Measurements from ENCODE around the gene ZMYM4.

Gene ZMYM4

DNA sequence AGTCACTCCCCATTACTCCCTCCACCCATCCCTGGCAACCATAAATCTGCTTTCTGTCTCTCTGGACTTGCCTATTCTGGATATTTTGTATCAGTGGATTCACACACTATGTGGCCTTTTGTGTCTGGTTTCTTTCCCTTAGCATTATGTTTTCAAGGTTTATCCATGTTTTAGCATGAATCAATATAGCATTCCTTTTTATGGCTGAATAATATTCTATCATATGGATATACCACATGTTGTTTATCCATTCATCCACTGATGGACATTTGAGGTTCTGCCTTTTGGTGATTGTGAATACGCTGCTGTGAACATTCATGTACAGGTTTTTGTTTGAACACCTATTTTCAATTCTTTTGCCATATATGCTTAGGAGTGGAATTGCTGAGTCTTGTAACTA is 140.4 kb downstream of the ZMYM4 start:
- DNase-seq, result no peak

DNA sequence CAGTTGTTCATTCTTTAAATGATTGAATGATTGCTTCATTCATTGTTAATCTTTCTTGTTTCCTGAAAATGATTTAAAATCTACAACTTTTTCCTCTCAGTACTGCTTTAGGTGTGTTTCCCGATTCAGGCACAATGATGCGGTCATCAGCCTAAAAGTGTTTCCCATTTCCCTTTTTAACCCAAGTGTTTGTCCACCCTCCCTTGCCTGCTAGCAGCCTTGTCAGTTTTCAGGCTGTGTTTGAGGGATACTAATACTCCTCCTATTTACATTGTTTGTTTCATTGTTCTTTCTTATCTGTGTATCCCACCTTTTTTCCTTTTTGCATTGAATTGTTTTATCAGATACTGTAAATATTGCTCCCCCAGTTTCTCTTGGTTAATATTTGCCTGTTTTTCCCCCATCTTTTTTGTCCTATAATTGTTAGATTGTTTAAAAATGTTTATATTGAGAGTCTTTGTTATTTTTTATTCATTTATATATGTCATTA is 157.6 kb downstream of the ZMYM4 start:
- DNase-seq, result no peak

DNA sequence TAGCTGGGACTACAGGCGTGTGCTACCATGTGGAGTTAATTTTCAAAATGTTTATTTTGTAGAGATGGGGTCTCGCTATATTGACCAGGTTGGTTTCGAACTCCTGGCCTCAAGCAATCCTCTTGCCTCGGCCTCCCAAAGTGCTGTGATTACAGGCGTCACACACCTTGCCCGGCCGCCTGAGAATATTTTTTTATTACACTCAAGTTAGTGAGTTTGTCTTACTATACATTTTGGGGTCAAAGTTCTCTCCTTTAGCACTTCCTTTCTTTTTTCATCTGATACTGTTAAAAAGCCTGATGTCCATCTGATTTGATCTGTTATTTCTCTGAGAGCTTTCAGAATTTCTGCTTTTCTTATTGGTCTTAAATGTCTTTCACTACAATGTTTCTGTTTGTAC is 159.9 kb downstream of the ZMYM4 start:
- no peak for DNase-seq

DNA sequence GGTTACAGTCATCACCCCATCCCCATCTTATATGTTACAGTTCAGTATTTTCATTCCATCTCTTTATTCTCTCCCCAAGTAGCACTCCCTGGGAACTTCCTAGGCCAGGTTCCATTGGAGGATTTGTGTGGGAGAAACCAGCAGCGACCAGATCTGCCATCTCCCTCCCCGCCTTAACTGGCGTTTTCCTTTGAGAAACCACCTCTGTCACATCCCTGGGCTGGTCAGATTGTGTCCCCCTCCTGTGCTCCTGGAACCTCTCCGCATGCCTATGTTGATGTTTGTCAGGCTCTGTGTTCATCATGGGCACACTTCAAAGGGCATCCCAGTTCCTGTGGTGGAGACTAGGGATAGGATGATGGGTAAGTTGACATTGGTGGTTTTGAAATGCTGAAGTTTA is 162.3 kb downstream of the ZMYM4 start:
- no peak for DNase-seq

DNA sequence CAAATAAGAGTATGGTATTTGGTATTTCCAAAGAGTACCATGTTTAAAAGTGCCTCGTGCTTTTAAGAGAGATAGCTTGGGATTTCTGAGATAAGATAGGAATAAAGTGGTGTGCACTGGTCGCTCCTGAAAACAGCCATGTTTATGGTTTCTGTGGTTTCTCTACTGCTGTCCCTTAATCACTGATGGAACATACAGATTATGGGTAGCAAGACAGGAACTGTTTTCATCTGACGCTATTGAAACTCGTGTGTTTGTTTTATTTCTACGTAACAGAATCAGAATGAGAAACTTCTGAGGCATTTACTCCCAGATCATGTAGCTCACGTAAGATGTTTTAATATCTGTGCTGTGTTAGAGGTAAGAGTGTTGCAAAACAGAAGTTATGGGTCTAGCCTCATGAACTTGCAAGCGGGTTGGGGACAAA is 162.7 kb downstream of the ZMYM4 start:
- DNase-seq, result no peak

DNA sequence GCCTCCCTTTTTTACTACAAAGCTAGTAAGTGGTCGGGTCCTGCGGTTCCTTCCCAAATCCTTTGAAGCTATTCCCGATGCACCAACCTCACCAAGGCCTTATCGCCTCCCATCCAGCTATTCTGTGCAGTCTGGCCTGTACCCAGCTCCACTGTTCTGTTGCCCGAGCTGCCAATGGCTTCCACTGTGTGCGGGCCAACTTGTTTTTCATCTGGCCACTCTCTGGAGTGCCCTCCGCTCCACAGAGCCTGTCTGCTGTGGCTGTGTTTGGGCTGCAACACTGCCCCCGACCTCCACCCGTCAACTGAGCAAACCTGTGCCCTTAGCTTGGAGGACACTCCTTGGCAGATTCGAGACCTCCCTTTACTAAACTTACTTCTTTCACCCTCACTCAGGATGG is 163.7 kb downstream of the ZMYM4 start:
- DNase-seq, result peak in 1 of 2 donors; percentile 48

DNA sequence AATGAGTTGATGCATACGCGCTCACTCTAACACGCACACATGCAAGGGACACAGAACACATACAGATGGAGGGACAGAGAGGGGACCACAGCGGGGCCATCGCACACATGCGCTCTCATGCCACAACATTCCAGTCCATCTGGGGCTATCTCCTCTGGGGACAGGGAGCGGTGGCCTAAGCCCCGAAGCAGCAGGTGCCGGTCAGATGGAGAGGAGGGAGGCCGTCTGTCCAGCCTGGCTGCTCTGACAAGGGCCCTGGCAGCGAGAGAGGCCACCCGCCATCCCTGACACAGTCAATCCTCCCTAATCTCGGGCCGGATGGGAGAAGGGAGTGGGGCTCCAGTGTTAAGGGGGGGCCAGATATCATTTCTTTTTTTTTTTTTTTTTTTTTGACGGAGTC is 165.2 kb downstream of the ZMYM4 start:
- DNase-seq, result no peak

DNA sequence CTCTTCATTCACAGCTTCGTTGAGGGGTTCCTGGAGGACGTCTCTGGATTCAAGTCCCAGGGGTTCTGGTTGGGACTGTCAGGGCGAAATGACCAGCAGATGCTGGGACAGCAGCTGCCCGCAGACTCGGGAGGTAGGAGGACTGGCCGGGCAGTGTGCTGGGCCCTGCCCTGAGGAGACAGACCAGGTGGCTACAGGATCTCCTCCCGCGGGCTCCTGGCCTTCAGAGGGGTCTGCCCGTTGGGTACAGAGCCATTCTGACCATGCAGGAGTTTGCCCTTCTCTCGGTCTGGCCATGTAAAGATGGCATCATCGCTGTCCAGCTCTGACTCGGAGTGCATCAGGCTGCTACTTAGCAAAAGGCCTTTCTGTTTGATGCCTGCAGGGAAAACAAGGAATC is 166.2 kb downstream of the ZMYM4 start:
- DNase-seq, result no peak

DNA sequence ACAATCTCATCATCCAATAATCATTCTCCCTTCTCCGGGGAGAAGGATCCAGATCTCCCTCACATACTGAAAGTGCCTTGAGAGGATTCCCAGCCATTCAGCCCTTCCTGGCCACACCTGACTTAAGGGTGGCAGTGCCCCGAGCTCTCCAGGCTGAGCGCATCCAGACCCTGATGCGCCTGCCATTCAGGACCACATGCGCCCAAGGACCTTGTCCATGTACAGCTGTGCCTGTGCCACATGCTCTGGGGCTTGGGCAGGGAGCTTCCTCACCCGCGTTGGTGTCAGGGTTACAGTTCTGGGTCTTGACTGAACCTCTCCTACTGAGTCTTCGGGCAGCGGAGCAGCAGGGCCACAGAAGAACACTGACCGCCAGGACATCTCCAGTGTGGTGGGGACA is 167.6 kb downstream of the ZMYM4 start:
- DNase-seq, result no peak

DNA sequence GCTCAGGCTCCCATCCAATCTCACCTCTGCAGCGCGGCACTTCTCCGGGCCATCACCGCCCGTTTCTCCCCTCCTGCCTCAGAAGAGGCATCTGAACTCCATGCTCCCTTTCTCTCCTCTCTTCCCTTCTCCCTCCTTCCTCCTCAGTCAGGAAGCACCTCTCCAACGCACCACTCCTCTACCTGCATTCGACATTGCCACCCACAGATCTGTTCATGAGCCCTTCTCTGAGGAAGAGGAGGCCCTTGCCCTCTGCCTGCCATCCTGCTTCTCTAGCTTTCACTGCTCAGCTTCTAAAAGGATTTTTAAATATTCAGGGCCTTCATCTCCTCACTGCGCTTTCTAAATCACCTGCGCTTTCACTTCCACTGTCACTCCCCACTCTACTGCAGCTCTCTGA is 168.7 kb downstream of the ZMYM4 start:
- no peak for DNase-seq

DNA sequence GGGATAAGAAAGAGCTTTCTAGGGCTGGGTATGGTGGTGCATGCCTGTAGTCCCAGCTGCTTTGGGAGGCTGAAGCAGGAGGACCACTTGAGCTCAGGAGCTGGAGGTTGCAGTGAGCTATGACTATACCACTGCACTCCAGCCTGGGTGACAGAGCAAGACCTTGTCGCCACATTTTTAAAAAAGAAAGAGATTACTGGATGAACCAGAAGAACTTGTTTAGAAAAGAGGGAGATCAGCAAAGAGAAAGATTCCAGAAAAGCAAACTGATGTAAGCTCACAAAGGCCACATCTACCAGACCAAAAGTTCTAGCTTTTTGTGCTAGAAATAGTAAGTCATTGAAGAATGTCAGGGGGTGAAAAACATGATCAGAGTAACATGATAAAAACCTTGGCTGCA is 171.1 kb downstream of the ZMYM4 start:
- no peak for DNase-seq

DNA sequence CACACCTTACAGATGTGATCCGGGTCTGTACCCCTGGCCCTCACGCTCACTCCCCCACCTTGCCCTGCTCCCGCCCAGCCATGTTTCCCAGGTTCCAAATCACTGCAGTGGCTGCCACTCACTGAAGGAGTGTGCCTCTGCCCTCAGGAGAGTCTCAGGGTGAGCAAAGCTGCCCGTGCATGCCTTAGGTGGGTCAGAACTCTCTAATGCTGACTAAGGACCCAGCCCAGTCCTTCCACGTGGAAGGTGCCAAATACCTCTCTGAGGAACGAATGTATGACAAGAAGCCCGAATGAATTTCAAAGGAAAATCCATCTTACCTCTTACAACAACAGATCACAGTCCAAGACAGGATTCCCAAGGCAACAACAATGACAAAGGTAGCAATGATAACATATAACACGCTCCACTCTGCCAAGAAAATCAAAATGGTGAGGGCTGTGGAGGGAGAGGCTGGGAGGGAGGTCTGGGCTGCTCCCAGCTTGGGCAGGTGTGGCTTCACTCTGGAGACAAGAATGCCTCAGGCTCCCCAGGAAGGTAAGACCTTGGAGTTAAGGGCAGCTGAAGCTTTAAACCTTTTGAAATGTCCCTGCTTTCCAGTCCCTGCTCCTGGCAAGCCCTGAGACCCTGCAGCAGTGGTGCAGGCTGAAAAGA is 173.5 kb downstream of the ZMYM4 start:
- no peak for DNase-seq

DNA sequence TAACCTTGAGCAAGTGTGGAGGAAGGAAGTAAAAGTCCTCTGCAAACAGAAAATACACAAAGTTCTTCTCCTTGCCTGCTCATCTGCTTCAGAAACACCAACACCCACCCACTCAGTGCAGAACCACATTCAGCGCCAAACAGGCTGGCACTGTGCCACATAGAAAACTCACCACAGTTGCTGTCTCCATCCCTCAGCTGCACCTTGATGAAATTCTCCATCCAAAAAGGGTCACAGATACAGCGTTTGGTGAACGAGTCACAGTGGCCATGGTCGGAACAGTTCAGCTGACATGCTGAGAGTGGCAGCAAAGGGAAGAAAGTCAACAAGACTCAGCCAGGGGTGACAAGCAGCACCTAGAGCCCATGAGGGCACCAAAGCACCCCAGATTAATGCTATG is 174.2 kb downstream of the ZMYM4 start:
- DNase-seq, result no peak

DNA sequence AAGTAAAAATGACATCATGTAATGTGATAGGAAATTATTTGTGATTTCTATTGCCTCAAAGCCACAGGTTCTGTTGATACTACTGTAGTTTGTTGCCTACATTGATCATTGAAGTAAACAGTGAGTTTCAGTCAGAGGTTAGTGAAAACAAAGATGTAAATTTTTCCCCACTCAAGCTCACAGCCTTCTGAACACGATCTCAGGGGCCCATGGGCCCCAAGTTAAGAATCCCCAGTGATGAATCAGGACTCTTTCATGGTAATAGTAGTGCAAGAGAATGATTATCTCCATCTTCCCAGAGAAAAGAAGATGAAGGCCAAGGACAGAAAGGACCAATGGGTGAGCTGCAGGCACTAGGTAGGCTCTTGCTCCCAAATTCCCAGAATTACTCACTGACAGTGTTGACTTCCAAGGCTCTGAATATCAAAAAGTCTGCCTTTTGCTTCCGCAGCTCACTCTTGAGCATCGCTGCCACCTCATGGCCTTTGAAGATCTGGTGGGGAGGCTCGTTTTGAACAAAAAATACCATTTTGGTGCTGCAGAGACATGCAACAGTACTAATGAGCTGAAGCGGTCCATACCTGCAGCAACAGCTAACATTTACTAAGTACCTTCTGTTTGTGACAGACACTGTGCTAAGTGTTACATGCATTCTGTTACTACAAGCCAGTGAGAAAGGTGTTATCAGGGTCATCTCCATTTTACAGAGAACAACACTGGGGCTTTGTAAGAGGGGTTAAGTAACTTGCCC is 175.4 kb downstream of the ZMYM4 start:
- DNase-seq, result no peak

DNA sequence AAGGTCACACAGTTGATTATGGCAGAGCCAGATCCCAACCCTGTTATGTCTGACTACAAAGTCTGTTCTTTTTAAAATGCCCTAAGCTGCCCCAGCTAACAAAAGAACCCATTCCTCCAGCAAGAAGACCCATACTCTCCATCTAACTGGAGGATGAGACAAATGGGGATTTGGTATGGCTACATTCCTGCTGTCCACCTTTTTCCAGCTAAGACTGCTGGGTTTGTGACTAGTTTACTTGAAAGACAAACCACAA is 175.9 kb downstream of the ZMYM4 start:
- DNase-seq, result no peak

DNA sequence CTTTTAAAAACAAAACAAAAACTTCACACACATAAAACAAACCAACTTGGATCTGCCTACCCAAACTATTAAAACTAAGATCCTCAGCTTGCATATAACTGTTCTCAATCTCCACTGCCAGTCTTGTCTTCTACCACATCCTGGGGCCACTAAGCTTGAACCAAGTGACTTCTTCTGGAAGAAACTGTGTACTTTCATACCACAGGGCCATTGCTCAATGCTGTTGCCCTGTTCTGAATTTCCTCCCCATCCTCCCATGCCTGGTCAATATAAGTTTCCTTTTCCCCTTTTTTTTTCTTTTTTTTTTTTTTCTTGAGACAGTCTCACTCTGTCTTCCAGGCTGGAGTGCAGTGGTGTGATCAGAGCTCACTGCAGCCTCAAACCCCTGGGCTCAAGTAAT is 178.8 kb downstream of the ZMYM4 start:
- no peak for DNase-seq

DNA sequence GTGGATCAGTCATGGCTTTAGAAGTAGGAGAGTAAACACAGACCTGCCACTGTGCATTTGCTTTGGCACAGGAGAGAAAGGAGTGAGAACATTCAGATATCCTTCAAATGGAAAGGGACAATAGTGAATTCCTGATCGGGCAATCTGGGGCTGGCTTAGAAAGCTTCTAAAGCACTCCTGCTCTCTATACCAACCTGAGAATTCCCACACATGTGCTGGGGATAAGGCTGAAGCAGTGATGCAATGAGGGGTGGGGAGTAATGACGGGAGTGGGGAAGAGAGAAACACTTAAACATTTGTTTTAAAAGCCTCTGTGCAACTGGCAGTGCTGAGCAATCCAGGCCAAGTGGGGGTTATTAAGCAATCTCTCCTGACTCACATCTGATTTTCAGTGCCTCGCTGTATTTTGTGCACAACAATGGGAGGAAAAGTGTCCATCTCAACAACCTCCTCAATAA is 179.9 kb downstream of the ZMYM4 start:
- no peak for DNase-seq

DNA sequence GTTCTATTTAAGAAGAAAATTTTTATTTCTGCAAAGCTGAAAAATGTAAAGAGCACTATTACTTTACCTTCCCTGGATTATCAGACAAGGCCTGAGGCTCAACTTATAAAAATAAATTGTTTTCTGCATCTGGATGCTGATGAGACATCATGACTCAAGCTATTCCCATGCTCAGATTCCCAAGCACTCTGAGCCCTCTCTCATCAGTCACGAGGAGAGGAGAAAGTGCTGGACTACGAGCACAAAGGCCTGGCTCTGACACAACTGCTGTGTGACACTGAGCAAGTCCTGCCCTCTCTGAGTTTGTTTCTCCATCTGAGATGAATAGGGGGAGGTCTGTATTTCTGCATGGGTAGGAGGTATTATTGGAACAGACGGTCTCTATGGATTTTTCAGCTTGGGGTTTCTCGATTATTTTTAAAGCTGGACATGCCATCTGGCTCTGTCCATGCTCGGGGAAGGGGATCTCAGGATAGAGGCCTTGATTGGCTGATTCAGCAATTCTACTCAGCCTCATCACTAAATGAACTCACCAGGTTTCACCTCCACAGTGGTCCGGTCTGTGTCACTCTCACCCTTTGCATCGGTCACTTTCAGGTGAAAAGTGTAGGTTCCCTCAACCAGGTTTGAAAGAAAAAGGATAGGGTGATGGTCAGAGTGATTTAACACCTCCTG is 181.0 kb downstream of the ZMYM4 start:
- no peak for DNase-seq

DNA sequence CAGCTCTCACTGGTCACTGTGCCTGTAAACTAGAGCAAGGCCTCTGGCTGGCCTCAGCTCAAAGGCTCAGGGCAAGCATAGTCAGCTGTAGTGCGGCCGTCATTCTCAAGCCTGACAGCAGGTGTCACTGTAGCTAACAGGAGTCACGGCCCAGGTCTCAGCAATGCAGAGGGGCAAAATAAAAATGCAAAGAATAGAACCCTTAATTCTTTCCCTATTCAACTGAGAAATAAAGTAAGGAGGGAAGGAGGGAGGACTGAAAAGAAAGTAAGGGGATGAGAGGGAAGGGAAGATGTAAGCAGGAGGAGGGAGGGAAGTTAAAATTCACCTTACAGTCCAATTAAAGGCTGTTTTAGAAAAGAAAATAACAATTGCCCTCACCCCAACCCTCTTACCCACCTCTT is 182.6 kb downstream of the ZMYM4 start:
- peak; percentile 65 to 79 for DNase-seq

DNA sequence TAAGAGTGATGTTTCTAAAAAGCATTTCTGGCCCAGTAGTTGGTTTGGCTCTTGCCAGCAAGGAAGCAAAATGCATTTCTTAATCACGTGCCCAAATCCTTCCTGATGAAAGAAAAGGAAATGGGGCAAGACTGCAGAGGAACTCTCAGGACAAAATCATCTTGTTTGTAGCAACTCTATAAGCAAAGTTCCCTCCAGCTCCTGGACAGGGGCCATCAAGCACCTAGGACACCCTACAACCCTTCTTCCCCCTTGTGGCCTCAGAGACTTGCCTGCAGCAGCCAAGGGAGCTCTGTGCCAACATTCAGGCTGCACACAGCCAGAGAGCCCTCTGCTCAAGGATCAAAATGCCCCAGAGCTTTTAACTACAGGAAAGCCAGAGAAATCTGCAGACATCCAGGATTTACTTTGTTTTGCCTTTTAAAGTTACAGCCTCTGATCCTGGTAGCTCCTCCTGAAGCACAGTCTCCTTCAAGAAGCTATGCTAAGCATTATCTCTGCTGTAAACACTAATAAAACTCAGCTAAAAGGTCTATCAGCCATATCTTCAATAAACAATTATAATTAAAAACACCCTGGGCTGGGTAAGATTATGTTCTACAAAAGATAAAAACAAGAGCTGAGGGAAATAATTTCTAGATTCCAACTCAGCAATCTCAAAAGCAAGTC is 183.7 kb downstream of the ZMYM4 start:
- peak; percentile 23 to 33 for DNase-seq

DNA sequence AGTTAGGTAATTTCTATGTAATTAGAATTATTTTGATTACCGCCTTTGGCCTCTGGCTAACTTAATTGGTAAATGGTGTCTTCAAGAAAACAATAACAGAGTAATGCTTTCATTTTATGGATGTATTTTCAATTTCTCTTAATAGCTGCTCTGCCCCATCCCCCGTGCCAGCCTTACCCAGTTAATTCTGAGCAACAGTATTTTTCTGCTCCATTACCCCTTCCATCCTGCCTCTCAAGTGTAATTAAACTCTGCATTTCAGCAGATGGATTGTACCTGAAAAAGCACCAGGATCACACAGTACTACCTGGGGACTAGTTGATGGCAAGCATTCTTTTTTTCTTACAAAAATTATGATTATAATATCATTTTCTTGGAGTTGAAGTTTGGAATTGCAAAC is 184.5 kb downstream of the ZMYM4 start:
- no peak for DNase-seq

DNA sequence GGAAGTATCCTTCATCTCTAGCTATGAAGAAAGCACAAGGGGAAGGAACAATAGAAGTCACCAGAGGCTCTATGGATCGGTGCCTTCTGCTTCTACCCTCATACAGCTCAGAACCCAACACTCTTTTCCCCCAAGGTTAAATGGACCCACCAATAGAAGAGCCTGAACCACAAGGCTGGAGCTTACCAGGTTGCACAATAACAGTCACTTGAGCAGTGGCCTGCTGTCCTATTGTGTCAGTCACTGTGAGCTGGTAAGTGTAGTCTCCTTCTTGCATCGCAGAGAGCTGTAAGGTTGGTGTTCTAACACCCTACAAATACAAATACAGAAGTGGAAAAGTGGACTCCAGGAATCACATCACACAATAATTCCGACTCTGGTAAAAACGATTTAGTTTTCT is 185.7 kb downstream of the ZMYM4 start:
- no peak for DNase-seq

DNA sequence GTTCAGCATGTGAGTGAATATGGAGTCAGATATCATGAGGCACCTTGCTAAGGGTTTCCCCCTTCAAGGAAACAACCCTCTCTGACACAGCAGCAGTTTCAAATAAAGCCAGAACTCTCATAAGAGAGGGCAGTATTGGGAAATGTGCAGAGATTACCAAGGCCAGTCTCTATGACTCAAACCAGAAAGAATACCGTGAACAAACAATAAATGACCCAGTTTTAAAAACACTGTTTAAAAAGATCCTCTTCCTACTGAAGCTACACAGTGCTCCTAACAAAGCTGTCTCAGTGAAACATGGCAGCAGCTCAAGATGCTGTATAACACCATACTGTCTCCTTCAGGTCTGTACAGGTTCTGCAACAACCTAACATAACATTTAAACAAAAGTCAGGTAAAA is 186.1 kb downstream of the ZMYM4 start:
- DNase-seq, result no peak

DNA sequence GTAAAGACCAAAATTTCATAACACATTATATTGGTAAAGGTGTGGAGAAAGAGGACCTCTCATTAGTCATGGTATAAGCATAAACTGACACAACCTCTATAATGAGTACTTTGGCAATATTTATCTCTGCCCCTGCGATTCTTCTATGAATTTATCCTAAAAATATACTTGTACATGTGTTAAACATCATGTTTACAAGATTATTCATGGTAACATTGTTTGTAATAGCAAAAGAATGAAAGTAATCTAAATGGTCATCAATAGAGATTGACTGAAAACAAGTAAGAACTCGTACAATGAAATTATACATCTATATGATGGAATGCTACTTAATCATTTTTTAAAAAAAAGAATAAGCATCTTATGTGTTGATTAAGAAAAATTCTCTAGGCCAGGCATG is 192.3 kb downstream of the ZMYM4 start:
- no peak for DNase-seq
